Measurements from ENCODE around the gene SRRD. TPM values are rescaled to one million over a fixed set of nuclear protein-coding genes. Genes with fewer than 3 reads are reported as not detected.

The SRRD gene
- total RNA-seq, 3 donors from 2014 or later: 8.8 to 17.4 (median 15.0) TPM

DNA sequence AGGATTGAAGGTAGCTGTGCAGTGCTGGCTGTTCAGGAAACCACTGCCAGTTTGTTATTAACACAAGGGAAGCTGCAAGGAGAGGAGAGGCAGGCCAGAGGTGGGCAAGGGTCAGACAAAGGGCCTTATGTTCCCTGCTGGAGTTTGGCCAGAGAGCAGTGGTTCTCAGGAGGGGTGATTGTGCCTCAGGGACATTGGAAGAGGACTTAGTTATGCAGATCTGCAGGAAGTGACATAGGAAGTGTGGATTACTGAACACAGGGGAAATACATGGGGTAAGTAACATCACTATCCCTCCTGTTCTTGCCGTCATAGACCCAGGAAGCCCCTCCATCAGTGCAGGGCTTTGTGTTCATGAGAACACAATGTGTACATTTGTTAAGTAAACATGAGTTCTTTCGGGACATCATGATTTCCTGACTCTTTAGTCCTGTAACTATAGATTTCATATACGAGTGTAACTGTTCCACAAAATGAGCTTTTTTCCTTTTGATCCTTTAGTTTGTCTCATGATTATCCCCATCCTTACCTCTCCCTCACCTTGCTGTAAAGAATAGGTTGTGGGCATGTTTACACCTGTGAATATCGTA is 5.9 kb downstream of the SRRD start:
- H3K4me1 ChIP-seq: peaks cover 0 to 9% of the 10 kb centered on the region in 2 donors
- intact Hi-C loops (cut with DNase I; ENCODE audit: low total_unique reads): no loop called here
- TF ChIP-seq POLR2AphosphoS5 (IDR thresholded peaks at IDR 0.05): no peak
- TF ChIP-seq POLR2A (IDR thresholded peaks at IDR 0.05): no peak
- TF ChIP-seq, protein P1, sequence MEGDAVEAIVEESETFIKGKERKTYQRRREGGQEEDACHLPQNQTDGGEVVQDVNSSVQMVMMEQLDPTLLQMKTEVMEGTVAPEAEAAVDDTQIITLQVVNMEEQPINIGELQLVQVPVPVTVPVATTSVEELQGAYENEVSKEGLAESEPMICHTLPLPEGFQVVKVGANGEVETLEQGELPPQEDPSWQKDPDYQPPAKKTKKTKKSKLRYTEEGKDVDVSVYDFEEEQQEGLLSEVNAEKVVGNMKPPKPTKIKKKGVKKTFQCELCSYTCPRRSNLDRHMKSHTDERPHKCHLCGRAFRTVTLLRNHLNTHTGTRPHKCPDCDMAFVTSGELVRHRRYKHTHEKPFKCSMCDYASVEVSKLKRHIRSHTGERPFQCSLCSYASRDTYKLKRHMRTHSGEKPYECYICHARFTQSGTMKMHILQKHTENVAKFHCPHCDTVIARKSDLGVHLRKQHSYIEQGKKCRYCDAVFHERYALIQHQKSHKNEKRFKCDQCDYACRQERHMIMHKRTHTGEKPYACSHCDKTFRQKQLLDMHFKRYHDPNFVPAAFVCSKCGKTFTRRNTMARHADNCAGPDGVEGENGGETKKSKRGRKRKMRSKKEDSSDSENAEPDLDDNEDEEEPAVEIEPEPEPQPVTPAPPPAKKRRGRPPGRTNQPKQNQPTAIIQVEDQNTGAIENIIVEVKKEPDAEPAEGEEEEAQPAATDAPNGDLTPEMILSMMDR (IDR thresholded peaks at IDR 0.05): no peak
- H3K9me3 ChIP-seq: no peaks in the 10 kb centered on the region
- no peak for DNase-seq (ENCODE audit: low spot score in 2 of 2)
- no peak overlapping the region for H3K4me3 ChIP-seq
- no peaks in the 10 kb centered on the region for H3K27me3 ChIP-seq
- H3K36me3 ChIP-seq: peaks cover 15% of the 10 kb centered on the region
- H3K27ac ChIP-seq: no peak overlapping the region

DNA sequence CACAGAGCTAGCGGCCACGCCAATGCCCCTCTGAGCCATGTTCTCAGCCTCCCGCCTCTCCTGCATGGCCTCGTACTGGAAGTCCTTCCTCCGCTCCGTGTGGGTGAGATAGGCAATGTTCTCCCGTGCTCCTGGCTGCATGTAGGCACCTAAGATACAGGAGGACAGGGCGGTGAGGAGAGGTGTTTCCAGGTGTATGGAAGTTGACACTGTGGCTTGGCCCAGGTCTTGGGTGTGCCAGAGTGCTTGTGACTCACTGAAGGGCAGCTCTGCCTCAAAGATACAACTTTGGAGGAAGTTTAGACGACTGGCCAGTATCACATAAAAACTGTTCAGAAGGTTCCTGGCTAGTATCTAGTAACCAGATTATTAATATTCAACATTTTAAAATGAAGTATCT is 8.5 kb downstream of the SRRD start:
- H3K27ac ChIP-seq: no peak overlapping the region
- H3K27me3 ChIP-seq: no peaks in the 10 kb centered on the region
- peaks cover 25% of the 10 kb centered on the region for H3K36me3 ChIP-seq
- no peaks in the 10 kb centered on the region for H3K4me1 ChIP-seq
- H3K9me3 ChIP-seq: no peaks in the 10 kb centered on the region
- no peak for DNase-seq (ENCODE audit: low spot score in 2 of 2)
- intact Hi-C loops (cut with DNase I; ENCODE audit: low total_unique reads): no loop called here
- H3K4me3 ChIP-seq: no peak overlapping the region
- TF ChIP-seq POLR2A (IDR thresholded peaks at IDR 0.05) (no peak), POLR2AphosphoS5 (IDR thresholded peaks at IDR 0.05) (no peak)
- TF ChIP-seq, protein P1 (IDR thresholded peaks at IDR 0.05): no peak

DNA sequence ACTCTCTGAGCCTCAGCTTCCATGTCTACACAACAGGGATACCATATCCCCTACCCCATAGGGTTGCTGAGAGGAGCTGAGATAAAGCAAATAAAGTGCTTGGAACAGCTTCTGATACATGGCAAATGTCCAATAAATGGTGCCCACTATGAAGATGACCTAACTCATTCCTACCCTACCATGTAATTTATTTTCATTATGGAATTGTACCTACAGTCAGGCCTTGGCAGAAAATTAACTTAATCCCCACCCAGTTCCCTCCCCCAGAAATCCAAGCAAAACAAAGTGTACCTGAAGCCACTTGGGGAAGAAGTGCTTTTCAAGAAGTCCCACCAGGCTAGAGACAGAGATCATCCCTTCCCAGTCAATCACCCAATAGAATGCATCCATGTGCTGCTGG is 10.8 kb downstream of the SRRD start:
- Histone ChIP-seq H3K4me1 (no peaks in the 10 kb centered on the region), H3K4me3 (no peak overlapping the region), H3K9me3 (no peaks in the 10 kb centered on the region), H3K27ac (no peak overlapping the region), H3K36me3 (peaks cover 34% of the 10 kb centered on the region), H3K27me3 (no peaks in the 10 kb centered on the region)
- intact Hi-C loops (cut with DNase I; ENCODE audit: low total_unique reads): no loop called here
- no peak for DNase-seq (ENCODE audit: low spot score in 2 of 2)
- TF ChIP-seq POLR2AphosphoS5 (IDR thresholded peaks at IDR 0.05) (no peak), POLR2A (IDR thresholded peaks at IDR 0.05) (no peak)
- TF ChIP-seq, protein P1 (IDR thresholded peaks at IDR 0.05): no peak

DNA sequence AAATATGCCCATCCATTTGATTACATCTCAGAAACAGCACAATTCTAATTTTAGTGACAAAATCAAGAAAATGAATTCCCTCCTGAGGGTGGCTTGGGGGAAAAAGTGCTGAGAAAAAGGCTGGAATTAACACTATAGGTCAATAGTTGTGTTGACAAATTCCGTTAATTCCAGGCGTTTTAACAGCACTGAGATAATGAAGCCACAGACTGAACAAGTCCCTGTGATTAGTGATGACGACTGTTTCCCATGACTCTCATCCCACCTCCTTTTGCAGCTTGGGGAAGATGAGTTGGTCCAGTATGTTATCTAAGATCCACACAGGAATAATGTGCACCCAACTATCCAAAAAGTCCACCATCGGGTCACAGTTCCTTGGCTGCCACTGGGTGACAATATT is 12.8 kb downstream of the SRRD start:
- DNase-seq (ENCODE audit: low spot score in 2 of 2): no peak
- no peaks in the 10 kb centered on the region for H3K4me1 ChIP-seq
- TF ChIP-seq POLR2AphosphoS5 (IDR thresholded peaks at IDR 0.05) (no peak), POLR2A (IDR thresholded peaks at IDR 0.05) (no peak)
- TF ChIP-seq, protein P1 (IDR thresholded peaks at IDR 0.05): no peak
- no peak overlapping the region for H3K27ac ChIP-seq
- H3K9me3 ChIP-seq: no peaks in the 10 kb centered on the region
- peaks cover 41% of the 10 kb centered on the region for H3K36me3 ChIP-seq
- intact Hi-C loops (cut with DNase I; ENCODE audit: low total_unique reads): no loop called here
- H3K27me3 ChIP-seq: no peaks in the 10 kb centered on the region
- H3K4me3 ChIP-seq: no peak overlapping the region

DNA sequence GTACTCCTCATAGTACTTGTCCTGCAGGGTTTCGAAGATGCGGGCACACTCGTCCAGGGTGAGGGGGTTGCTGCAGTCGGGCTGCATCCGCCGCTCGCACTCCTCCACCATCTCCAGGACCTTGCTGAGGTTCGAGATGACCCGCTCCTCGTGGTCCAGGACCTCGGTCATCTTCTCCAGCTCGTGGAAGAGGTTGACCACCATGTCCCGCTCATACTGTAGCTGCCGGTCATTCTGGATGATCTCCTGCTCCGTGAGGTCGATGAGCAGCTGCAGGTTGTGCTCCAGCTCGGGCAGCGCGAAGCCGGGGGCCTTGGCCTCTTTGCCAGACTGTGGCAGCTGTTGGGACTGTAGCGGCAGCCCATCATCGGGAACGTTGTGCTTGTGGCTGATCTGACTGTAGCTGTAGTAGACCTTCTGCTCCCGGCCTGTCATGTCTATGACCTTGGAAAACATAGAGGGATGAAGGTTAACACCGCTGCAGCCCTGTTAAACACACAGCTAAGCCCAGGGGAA is 15.6 kb downstream of the SRRD start:
- no peak overlapping the region for H3K4me3 ChIP-seq
- H3K36me3 ChIP-seq: peaks cover 30% of the 10 kb centered on the region
- no peak for DNase-seq (ENCODE audit: low spot score in 2 of 2)
- no peaks in the 10 kb centered on the region for H3K9me3 ChIP-seq
- TF ChIP-seq POLR2A (IDR thresholded peaks at IDR 0.05) (no peak), POLR2AphosphoS5 (IDR thresholded peaks at IDR 0.05) (no peak)
- TF ChIP-seq, protein P1 (IDR thresholded peaks at IDR 0.05): no peak
- no peaks in the 10 kb centered on the region for H3K27me3 ChIP-seq
- intact Hi-C loops (cut with DNase I; ENCODE audit: low total_unique reads): no loop called here
- no peak overlapping the region for H3K27ac ChIP-seq
- no peaks in the 10 kb centered on the region for H3K4me1 ChIP-seq

All from breast epithelium (tissue), 4 donors.